Activated T-cell treated with anti-CD3 and anti-CD28 coated beads, Interleukin-2, amount 50 U/mL, for 24 hours (primary cell): ENCODE data around the gene NAA40.

Experiments used
- DNase-seq: peaks from one replicate; pipeline ENCODE4 v3.0.0-alpha.2; 2020
- H3K27ac Mint-ChIP-seq: 2 replicates; pipeline ENCODE4 v1.8.0; 2020; ENCODE audit warnings: mild to moderate bottlenecking, mixed read lengths
- H3K27me3 Mint-ChIP-seq: 2 replicates; pipeline ENCODE4 v1.8.0; 2020; ENCODE audit warnings: mixed read lengths
- H3K36me3 Mint-ChIP-seq: 2 replicates; pipeline ENCODE4 v1.8.0; 2020; ENCODE audit warnings: low read depth, mixed read lengths
- H3K4me1 Mint-ChIP-seq: 2 replicates; pipeline ENCODE4 v1.8.0; 2020; ENCODE audit warnings: low read depth, mixed read lengths
- H3K4me3 Mint-ChIP-seq: 2 replicates; pipeline ENCODE4 v1.8.0; 2020; ENCODE audit warnings: mild to moderate bottlenecking, moderate library complexity, mixed read lengths
- H3K9me3 Mint-ChIP-seq: 2 replicates; pipeline ENCODE4 v1.8.0; 2020; ENCODE audit warnings: mixed read lengths

NAA40 gene

DNA sequence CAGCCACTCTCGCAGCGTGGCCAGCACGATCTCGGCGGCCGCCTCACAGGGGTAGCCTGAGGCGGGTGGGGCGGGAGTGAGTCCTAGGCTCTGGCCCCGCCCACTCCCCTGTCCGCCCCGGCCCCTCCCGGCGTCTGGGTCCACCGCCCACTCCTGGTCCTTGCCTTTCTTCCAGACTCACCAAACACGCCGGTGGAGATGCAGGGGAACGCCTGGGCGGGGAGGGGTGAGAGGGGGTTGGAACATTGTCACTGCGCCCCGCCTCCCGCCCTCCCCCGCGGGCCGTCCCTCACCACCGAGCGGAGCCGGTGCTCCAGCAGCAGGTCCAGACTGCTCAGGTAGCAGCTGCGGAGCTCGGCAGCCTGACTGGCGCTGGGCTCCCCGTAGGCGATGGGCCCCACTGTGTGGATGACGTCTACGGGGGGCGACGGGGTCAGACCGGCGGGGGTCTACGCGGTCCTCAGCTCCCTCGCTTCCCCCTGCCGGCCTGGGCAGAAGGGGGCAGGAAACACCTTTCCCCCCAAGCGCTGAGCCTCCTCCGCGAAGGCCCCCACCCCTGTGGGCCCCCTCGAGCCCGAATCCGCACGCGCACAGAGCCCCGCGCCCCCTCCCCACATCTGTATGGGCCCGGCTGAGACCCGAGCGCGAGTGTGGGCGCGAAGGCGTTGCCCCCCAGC is 60.7 kb downstream of the NAA40 start:
- H3K4me3 Mint-ChIP-seq, result no peak overlapping the region
- no peaks in the 10 kb centered on the region for H3K9me3 Mint-ChIP-seq
- peak; percentile 82 for DNase-seq
- peaks cover 10% of the 10 kb centered on the region for H3K4me1 Mint-ChIP-seq
- peaks cover 7% of the 10 kb centered on the region for H3K27me3 Mint-ChIP-seq
- H3K36me3 Mint-ChIP-seq, result peaks cover 38% of the 10 kb centered on the region
- no peak overlapping the region for H3K27ac Mint-ChIP-seq

DNA sequence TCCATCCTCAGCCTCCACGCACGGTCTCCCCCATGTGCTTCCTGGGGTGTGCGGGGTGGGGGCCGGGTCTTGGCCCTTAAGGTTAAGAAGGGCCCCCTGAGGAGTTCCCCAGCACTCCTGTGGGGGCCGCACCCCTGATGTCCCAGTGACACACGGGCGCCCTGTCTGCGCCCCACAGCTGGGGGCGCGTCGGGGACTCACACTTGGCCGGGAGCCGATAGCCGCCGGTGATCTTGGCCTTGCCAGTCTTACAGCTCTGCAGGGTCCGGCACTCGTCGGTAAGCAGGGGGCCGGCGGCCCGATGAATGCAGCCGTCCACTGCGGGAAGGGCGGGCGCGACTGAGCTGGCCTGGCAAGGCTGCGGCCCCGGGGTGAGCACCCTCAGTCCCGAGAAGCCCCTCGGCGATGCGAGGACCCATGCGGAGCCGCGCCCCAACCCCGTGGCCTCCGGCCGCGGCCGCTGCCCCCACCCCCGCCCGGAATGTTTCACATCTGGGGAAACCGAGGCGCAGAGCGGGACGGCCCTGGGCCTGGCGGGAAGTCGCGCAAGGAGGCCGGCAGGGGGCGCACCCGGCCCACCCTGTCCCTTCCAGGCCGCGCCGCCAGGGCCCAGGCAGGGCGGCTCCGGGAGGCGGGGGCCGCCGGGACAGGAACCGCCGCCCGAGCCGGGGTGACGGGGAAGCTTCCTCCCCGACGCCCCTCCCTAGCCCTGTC is 61.4 kb downstream of the NAA40 start:
- Mint-ChIP-seq H3K36me3 (peaks cover 31% of the 10 kb centered on the region), H3K4me3 (peak overlapping the region; percentile 25), H3K27me3 (peaks cover 7% of the 10 kb centered on the region), H3K4me1 (peaks cover 10% of the 10 kb centered on the region), H3K27ac (no peak overlapping the region), H3K9me3 (no peaks in the 10 kb centered on the region)
- DNase-seq, result peak; percentile 86

- H3K4me1 Mint-ChIP-seq, result peaks cover 10% of the 10 kb centered on the region
- H3K27me3 Mint-ChIP-seq, result peaks cover 12% of the 10 kb centered on the region
- peak overlapping the region; percentile 31 for H3K4me3 Mint-ChIP-seq
- DNase-seq, result no peak
- no peak overlapping the region for H3K27ac Mint-ChIP-seq
- H3K36me3 Mint-ChIP-seq, result peaks cover 25% of the 10 kb centered on the region
- no peaks in the 10 kb centered on the region for H3K9me3 Mint-ChIP-seq
These were observed 62.1 kb downstream of the NAA40 start for GRCh38 chr11:64000740-64001483.

- Mint-ChIP-seq H3K4me3 (no peak overlapping the region), H3K27me3 (peaks cover 20% of the 10 kb centered on the region), H3K36me3 (peaks cover 16% of the 10 kb centered on the region), H3K27ac (no peak overlapping the region), H3K9me3 (no peaks in the 10 kb centered on the region), H3K4me1 (peaks cover 11% of the 10 kb centered on the region)
- DNase-seq, result no peak
These were observed 63.0 kb downstream of the NAA40 start for GRCh38 chr11:64001484-64002420.

- peaks cover 18% of the 10 kb centered on the region for H3K4me1 Mint-ChIP-seq
- H3K36me3 Mint-ChIP-seq, result no peaks in the 10 kb centered on the region
- H3K27ac Mint-ChIP-seq, result no peak overlapping the region
- H3K9me3 Mint-ChIP-seq, result no peaks in the 10 kb centered on the region
- DNase-seq, result no peak
- H3K27me3 Mint-ChIP-seq, result peaks cover 43% of the 10 kb centered on the region
- no peak overlapping the region for H3K4me3 Mint-ChIP-seq
These were observed 65.2 kb downstream of the NAA40 start for GRCh38 chr11:64003807-64004589.

GRCh38 chr11:64004590-64004984 is 65.8 kb downstream of the NAA40 start:
- no peaks in the 10 kb centered on the region for H3K9me3 Mint-ChIP-seq
- no peak for DNase-seq
- no peak overlapping the region for H3K4me3 Mint-ChIP-seq
- H3K4me1 Mint-ChIP-seq, result peaks cover 15% of the 10 kb centered on the region
- H3K27me3 Mint-ChIP-seq, result peaks cover 46% of the 10 kb centered on the region
- H3K27ac Mint-ChIP-seq, result no peak overlapping the region
- no peaks in the 10 kb centered on the region for H3K36me3 Mint-ChIP-seq

DNA sequence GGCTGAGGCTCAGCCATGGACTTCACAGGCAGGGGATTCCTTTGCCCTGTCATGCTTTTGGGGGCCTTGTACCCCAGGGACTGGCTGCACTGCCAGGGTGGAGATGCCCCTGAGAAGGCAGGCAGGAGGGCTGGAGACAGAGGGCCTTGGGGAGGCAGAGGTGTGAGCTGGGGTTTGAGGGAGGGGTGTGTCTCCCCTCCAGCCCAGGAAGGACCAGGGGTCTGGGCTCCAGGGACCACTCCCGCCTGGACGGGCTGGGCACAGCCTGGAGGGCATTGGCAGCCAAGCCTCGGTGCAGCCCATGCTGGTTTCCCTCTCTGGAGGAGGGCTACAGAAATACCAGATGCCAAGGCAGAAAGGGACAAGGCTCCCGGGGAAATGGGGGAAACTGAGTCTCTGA is 66.9 kb downstream of the NAA40 start:
- DNase-seq, result no peak
- peaks cover 46% of the 10 kb centered on the region for H3K27me3 Mint-ChIP-seq
- H3K4me3 Mint-ChIP-seq, result no peak overlapping the region
- no peaks in the 10 kb centered on the region for H3K9me3 Mint-ChIP-seq
- peaks cover 12% of the 10 kb centered on the region for H3K4me1 Mint-ChIP-seq
- no peak overlapping the region for H3K27ac Mint-ChIP-seq
- H3K36me3 Mint-ChIP-seq, result no peaks in the 10 kb centered on the region

DNA sequence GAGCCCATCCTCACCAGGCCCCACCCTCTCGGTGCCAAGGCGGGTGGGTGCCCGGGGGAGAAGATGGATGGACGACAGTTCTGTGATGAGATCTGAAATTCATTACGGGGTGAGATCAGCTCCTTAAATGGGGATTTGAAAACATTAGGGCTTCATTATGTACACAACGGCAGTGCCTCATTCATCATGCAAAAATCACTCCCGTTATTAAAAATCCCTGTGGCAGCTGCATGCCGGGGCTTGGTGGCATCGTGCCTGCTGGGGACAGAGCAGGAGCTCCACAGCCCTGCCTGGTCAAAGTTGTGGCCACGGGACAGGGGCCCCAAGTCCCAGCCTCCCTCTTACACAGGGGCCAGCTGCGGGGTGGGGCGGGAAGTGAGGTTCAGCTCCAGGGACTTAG is 67.6 kb downstream of the NAA40 start:
- Mint-ChIP-seq H3K4me1 (peaks cover 12% of the 10 kb centered on the region), H3K36me3 (no peaks in the 10 kb centered on the region), H3K4me3 (no peak overlapping the region), H3K27me3 (peaks cover 44% of the 10 kb centered on the region), H3K9me3 (no peaks in the 10 kb centered on the region), H3K27ac (no peak overlapping the region)
- DNase-seq, result no peak
